Measurements from ENCODE around the gene THEM4. TPM values are rescaled to one million over a fixed set of nuclear protein-coding genes. Genes with fewer than 3 reads are reported as not detected.
"Not testable (repeated sequence)": the region's sequence is repeated elsewhere in the genome, so short reads cannot be mapped to it uniquely, and the experiment has no call there.

The THEM4 gene
- total RNA-seq, 3 donors from 2014 or later (not counting 1 experiment from before 2014, with no cell fraction given) = 11.9 to 16.2 (median 15.5) TPM

- 67% methylated on average over 3 of the region's 3 CpGs for WGBS (ENCODE audit: insufficient coverage)
- Histone ChIP-seq H3K4me3 (ENCODE audit: low read length) (no peak overlapping the region), H3K36me3 (ENCODE audit: control insufficient read depth, insufficient read depth, low read length) (no peaks in the 10 kb centered on the region), H3K27me3 (ENCODE audit: control insufficient read depth, insufficient read depth, low read length) (no peaks in the 10 kb centered on the region), H3K27ac (ENCODE audit: low read length) (no peak overlapping the region), H3K4me1 (ENCODE audit: control insufficient read depth, insufficient read depth, low read length) (no peaks in the 10 kb centered on the region), H3K9me3 (ENCODE audit: control insufficient read depth, insufficient read depth, low read length) (no peaks in the 10 kb centered on the region)
- Mint-ChIP-seq H3K36me3 (no peaks in the 10 kb centered on the region), H3K27me3 (ENCODE audit: low read depth in 2 of 2) (peaks cover 0 to 6% of the 10 kb centered on the region in 2 donors), H3K4me1 (no peaks in the 10 kb centered on the region), H3K9me3 (no peaks in the 10 kb centered on the region), H3K27ac (no peak overlapping the region), H3K4me3 (no peak overlapping the region)
- intact Hi-C loops (cut with micrococcal nuclease) = no loop called here
- no peak for TF ChIP-seq CTCF (IDR thresholded peaks at IDR 0.05)
- DNase-seq (no peak), ATAC-seq (no peak)
These were observed 51.1 kb downstream of the THEM4 start for GRCh38 chr1:151858030-151858746.

DNA sequence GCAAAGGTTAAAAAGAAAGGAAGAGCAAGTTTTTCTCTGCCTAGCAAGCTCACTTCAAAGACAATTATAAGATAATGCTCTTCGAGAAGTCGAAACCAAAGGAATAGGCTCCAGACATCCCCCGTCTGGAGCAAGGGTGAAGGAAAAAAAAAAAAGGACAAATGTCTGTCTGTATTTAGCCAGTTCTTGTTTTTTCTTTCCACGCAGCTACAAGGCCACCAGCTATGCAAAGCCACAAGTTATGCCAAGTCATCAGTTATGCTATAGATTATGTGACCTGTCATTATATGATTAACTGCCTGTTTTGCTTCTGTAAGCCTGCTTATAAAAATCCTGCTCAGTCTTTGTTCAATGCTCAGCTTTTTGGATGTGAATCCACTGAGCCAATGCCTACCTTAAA, 53.4 kb downstream of the THEM4 start:
- Mint-ChIP-seq H3K4me1 (no peaks in the 10 kb centered on the region), H3K27me3 (ENCODE audit: low read depth in 2 of 2) (peaks cover 0 to 5% of the 10 kb centered on the region in 2 donors), H3K36me3 (no peaks in the 10 kb centered on the region), H3K27ac (no peak overlapping the region), H3K4me3 (no peak overlapping the region), H3K9me3 (no peaks in the 10 kb centered on the region)
- no peaks in the 10 kb centered on the region for H3K36me3 ChIP-seq (ENCODE audit: control insufficient read depth, insufficient read depth, low read length)
- 64% methylated on average over 4 of the region's 4 CpGs for WGBS (ENCODE audit: insufficient coverage)
- H3K4me1 ChIP-seq (ENCODE audit: control insufficient read depth, insufficient read depth, low read length) = no peaks in the 10 kb centered on the region
- H3K27me3 ChIP-seq (ENCODE audit: control insufficient read depth, insufficient read depth, low read length) = no peaks in the 10 kb centered on the region
- DNase-seq (no peak), ATAC-seq (no peak)
- H3K9me3 ChIP-seq (ENCODE audit: control insufficient read depth, insufficient read depth, low read length) = no peaks in the 10 kb centered on the region
- no peak overlapping the region for H3K4me3 ChIP-seq (ENCODE audit: low read length)
- intact Hi-C loops (cut with micrococcal nuclease) = no loop called here
- TF ChIP-seq CTCF (IDR thresholded peaks at IDR 0.05) = no peak
- no peak overlapping the region for H3K27ac ChIP-seq (ENCODE audit: low read length)

- H3K27ac ChIP-seq (ENCODE audit: low read length); intact Hi-C loops (cut with micrococcal nuclease); DNase-seq; H3K4me3 Mint-ChIP-seq; H3K27me3 Mint-ChIP-seq (ENCODE audit: low read depth in 2 of 2); H3K36me3 ChIP-seq (ENCODE audit: control insufficient read depth, insufficient read depth, low read length); H3K4me3 ChIP-seq (ENCODE audit: low read length); H3K27ac Mint-ChIP-seq; H3K4me1 ChIP-seq (ENCODE audit: control insufficient read depth, insufficient read depth, low read length); ATAC-seq; H3K36me3 Mint-ChIP-seq; H3K9me3 Mint-ChIP-seq; H3K9me3 ChIP-seq (ENCODE audit: control insufficient read depth, insufficient read depth, low read length); H3K27me3 ChIP-seq (ENCODE audit: control insufficient read depth, insufficient read depth, low read length); H3K4me1 Mint-ChIP-seq: not testable (repeated sequence)
- WGBS (ENCODE audit: insufficient coverage) = 96% methylated on average over 6 of the region's 8 CpGs
These were observed 53.8 kb downstream of the THEM4 start for GRCh38 chr1:151855516-151855915.

DNA sequence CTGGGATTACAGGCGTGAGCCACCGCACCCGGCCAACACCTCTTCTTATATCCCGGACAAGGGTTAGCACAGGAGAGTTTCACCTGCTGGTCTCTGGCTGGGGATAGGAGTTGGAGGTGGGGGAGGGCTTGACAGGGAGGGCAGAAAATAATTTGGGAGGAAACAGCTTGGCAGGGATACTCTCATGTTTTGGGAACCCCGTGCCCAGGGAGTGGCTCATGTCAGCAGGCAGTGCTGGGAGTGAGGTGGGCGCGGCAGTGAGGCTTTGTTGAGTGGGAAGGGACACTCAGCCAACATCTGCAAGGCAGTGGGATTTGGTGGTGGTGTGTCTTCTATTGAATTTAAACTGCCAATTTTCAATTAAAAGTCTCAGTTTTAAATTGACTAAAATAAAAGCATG, 54.7 kb downstream of the THEM4 start:
- H3K27ac ChIP-seq (ENCODE audit: low read length) = no peak overlapping the region
- 92% methylated on average over 7 of the region's 7 CpGs for WGBS (ENCODE audit: insufficient coverage)
- Mint-ChIP-seq H3K9me3 (no peaks in the 10 kb centered on the region), H3K4me3 (no peak overlapping the region), H3K36me3 (no peaks in the 10 kb centered on the region), H3K27ac (no peak overlapping the region), H3K4me1 (no peaks in the 10 kb centered on the region), H3K27me3 (ENCODE audit: low read depth in 2 of 2) (peaks cover 6 to 8% of the 10 kb centered on the region in 2 donors)
- no peak overlapping the region for H3K4me3 ChIP-seq (ENCODE audit: low read length)
- H3K4me1 ChIP-seq (ENCODE audit: control insufficient read depth, insufficient read depth, low read length) = no peaks in the 10 kb centered on the region
- H3K9me3 ChIP-seq (ENCODE audit: control insufficient read depth, insufficient read depth, low read length) = no peaks in the 10 kb centered on the region
- no peak for ATAC-seq
- TF ChIP-seq CTCF (IDR thresholded peaks at IDR 0.05) = no peak
- H3K36me3 ChIP-seq (ENCODE audit: control insufficient read depth, insufficient read depth, low read length) = no peaks in the 10 kb centered on the region
- no peaks in the 10 kb centered on the region for H3K27me3 ChIP-seq (ENCODE audit: control insufficient read depth, insufficient read depth, low read length)
- intact Hi-C loops (cut with micrococcal nuclease) = no loop called here
- DNase-seq = no peak
